K562 (cell line): Measurements from ENCODE around the gene MALRD1.

Source experiments
- CTCF ChIP-seq, 3 experiments: IDR thresholded peaks in 2 of 3; conservative IDR thresholded peaks in 1 of 3; 2 replicates each; pipeline ENCODE4 v1.5.1; 2011 to 2012; ENCODE audit warnings: low read length in 3 of 3, mild to moderate bottlenecking in 3 of 3, control low read depth in 2 of 3, improper control_type of control experiment in 1 of 3, inconsistent platforms in 1 of 3, low read depth in 1 of 3, mixed read lengths in 1 of 3, moderate library complexity in 1 of 3; ENCODE audit not compliant: insufficient read depth in 2 of 3
- E4F1 ChIP-seq: fragments of 250-450 bp; sonication (Bioruptor Pico); IDR thresholded peaks from 2 replicates; pipeline ENCODE4 v1.5.0; 2021; ENCODE audit warnings: mild to moderate bottlenecking, borderline replicate concordance
- EP300 ChIP-seq: IDR thresholded peaks from 2 replicates; pipeline ENCODE4 v1.6.1; 2012; ENCODE audit warnings: low read length, improper control_type of control experiment
- MXD1 ChIP-seq: fragments of 250-450 bp; sonication (Bioruptor Pico); IDR thresholded peaks from 2 replicates; pipeline ENCODE4 v1.8.0; 2021; ENCODE audit warnings: borderline replicate concordance, mild to moderate bottlenecking, moderate library complexity; ENCODE audit not compliant: poor library complexity, severe bottlenecking
- PKNOX1 ChIP-seq: fragments of 450-650 bp; IDR thresholded peaks from 2 replicates; pipeline ENCODE4 v1.6.1; 2016
- POLR2AphosphoS5 ChIP-seq: IDR thresholded peaks from 2 replicates; pipeline ENCODE4 v1.6.1; 2011; ENCODE audit warnings: mild to moderate bottlenecking, low read depth, low read length, moderate library complexity; ENCODE audit not compliant: control insufficient read depth, insufficient read depth
- RFX5 ChIP-seq: IDR thresholded peaks from 2 replicates; pipeline ENCODE4 v1.6.1; 2011; ENCODE audit warnings: low read depth, mild to moderate bottlenecking, improper control_type of control experiment, low read length
- ZBTB49 ChIP-seq: sonication (generic); formaldehyde crosslinking; IDR thresholded peaks from 2 replicates; pipeline ENCODE4 v1.8.0; 2022; ENCODE audit warnings: missing genetic modification reagents, mild to moderate bottlenecking, borderline replicate concordance
- ZNF184 ChIP-seq: sonication (generic); formaldehyde crosslinking; IDR thresholded peaks from 2 replicates; pipeline ENCODE4 v1.5.0; 2020; ENCODE audit warnings: missing genetic modification reagents

GRCh38 chr10:19461588-19461987, 413.0 kb downstream of the MALRD1 start:
- TF ChIP-seq ZBTB49, result no peak
- TF ChIP-seq MXD1 (CRISPR knock-in tag), result no peak
- TF ChIP-seq PKNOX1, result no peak
- no peak for TF ChIP-seq E4F1
- TF ChIP-seq RFX5, result no peak
- no peak for TF ChIP-seq POLR2AphosphoS5
- no peak for TF ChIP-seq EP300
- TF ChIP-seq ZNF184, result no peak
- TF ChIP-seq CTCF (IDR thresholded peaks at IDR 0.05 in 2 of 3, conservative IDR thresholded peaks at IDR 0.05 in 1 of 3; ENCODE audit: insufficient read depth in 2 of 3, low read depth in 1 of 3, low read length in 3 of 3), result no peak
